PFSK-1 (cell line): ENCODE data around the gene COX18.

Experiments
- FOXP2 ChIP-seq: optimal IDR thresholded peaks from 2 replicates; pipeline ENCODE3; 2011; ENCODE audit warnings: borderline replicate concordance, control low read depth, inconsistent platforms; ENCODE audit not compliant: insufficient read depth; ENCODE audit errors: extremely low read length, extremely low read depth
- POLR2AphosphoS5 ChIP-seq: IDR thresholded peaks from 2 replicates; pipeline ENCODE4 v1.6.1; 2012; ENCODE audit warnings: low read depth, mild to moderate bottlenecking, control low read depth, low read length, moderate library complexity
- REST ChIP-seq, 2 experiments: IDR thresholded peaks; 2 replicates each; pipeline versions ENCODE4 v1.6.1 to v1.8.0; 2011 to 2012; ENCODE audit warnings: low read depth in 2 of 2, low read length in 2 of 2, control low read depth in 1 of 2, inconsistent platforms in 1 of 2, mild to moderate bottlenecking in 1 of 2, moderate library complexity in 1 of 2; ENCODE audit not compliant: insufficient read depth in 1 of 2
- SIN3A ChIP-seq: IDR thresholded peaks from 2 replicates; pipeline ENCODE4 v1.6.1; 2012; ENCODE audit warnings: mild to moderate bottlenecking, low read length, moderate library complexity, borderline replicate concordance; ENCODE audit not compliant: insufficient read depth
- TAF1 ChIP-seq: IDR thresholded peaks from 2 replicates; pipeline ENCODE4 v1.6.1; 2012; ENCODE audit warnings: low read length, control low read depth, borderline replicate concordance; ENCODE audit not compliant: insufficient read depth

COX18 gene

GRCh38 chr4:73086095-73086868, 16.8 kb upstream of the COX18 start:
- TF ChIP-seq REST (IDR thresholded peaks at IDR 0.05; ENCODE audit: insufficient read depth in 1 of 2, low read depth in 2 of 2, low read length in 2 of 2), result no peak
- TF ChIP-seq FOXP2, result no peak
- no peak for TF ChIP-seq TAF1
- no peak for TF ChIP-seq SIN3A
- no peak for TF ChIP-seq POLR2AphosphoS5

GRCh38 chr4:73080789-73081188, 11.3 kb upstream of the COX18 start:
- no peak for TF ChIP-seq FOXP2
- no peak for TF ChIP-seq POLR2AphosphoS5
- TF ChIP-seq REST (IDR thresholded peaks at IDR 0.05; ENCODE audit: insufficient read depth in 1 of 2, low read depth in 2 of 2, low read length in 2 of 2), result no peak
- TF ChIP-seq SIN3A, result no peak
- TF ChIP-seq TAF1, result no peak

GRCh38 chr4:73075832-73076231, 6.3 kb upstream of the COX18 start:
- TF ChIP-seq REST (IDR thresholded peaks at IDR 0.05; ENCODE audit: insufficient read depth in 1 of 2, low read depth in 2 of 2, low read length in 2 of 2), result no peak
- no peak for TF ChIP-seq TAF1
- no peak for TF ChIP-seq FOXP2
- TF ChIP-seq POLR2AphosphoS5, result no peak
- no peak for TF ChIP-seq SIN3A

GRCh38 chr4:73070074-73070390, 516 bp upstream of the COX18 start:
- TF ChIP-seq SIN3A, result no peak
- no peak for TF ChIP-seq FOXP2
- TF ChIP-seq TAF1, result no peak
- TF ChIP-seq REST (IDR thresholded peaks at IDR 0.05; ENCODE audit: insufficient read depth in 1 of 2, low read depth in 2 of 2, low read length in 2 of 2), result no peak
- no peak for TF ChIP-seq POLR2AphosphoS5
